HG03280 (cell line): ENCODE results near the gene PCDHGA4.
"Not testable (repeated sequence)": the region's sequence is repeated elsewhere in the genome, so short reads cannot be mapped to it uniquely, and the experiment has no call there.

Experiments
- ATAC-seq: cut with Tn5 transposase; IDR thresholded peaks from one replicate; pipeline ENCODE4 v1.9.1; 2021; ENCODE audit warnings: mild to moderate bottlenecking, moderate library complexity; ENCODE audit not compliant: unreplicated experiment

PCDHGA4 gene

GRCh38 chr5:141354900-141355469 is at the start of gene PCDHGA4:
TSS of gene PCDHGA4 (plus strand) at chr5:141355021. CDS start at chr5:141355108, 87 bp downstream.
- no peak for ATAC-seq

- no peak for ATAC-seq
Observed at GRCh38 chr5:141306630-141307029, 48.2 kb upstream of the PCDHGA4 start.

GRCh38 chr5:141313711-141314110 is 41.1 kb upstream of the PCDHGA4 start:
- no peak for ATAC-seq

GRCh38 chr5:141316963-141317362 is 37.9 kb upstream of the PCDHGA4 start:
- ATAC-seq, result not testable (repeated sequence)

GRCh38 chr5:141319202-141319601 is 35.6 kb upstream of the PCDHGA4 start:
- no peak for ATAC-seq

- no peak for ATAC-seq
Observed at GRCh38 chr5:141319699-141320098, 35.1 kb upstream of the PCDHGA4 start.

GRCh38 chr5:141320225-141321169 is 34.3 kb upstream of the PCDHGA4 start, which contains the start of gene TAF7:
TSS of gene TAF7 (minus strand) at chr5:141320784. CDS start at chr5:141320044, 740 bp downstream.
- ATAC-seq, result peak; percentile 94

- ATAC-seq, result no peak
Observed at GRCh38 chr5:141322261-141322660, 32.6 kb upstream of the PCDHGA4 start.

- ATAC-seq, result peak; percentile 68
Observed at GRCh38 chr5:141326088-141326854, 28.6 kb upstream of the PCDHGA4 start.

GRCh38 chr5:141328231-141328630 is 26.6 kb upstream of the PCDHGA4 start:
- ATAC-seq, result no peak

- ATAC-seq, result peak; percentile 64
Observed at GRCh38 chr5:141330299-141331080, 24.3 kb upstream of the PCDHGA4 start, which contains the start of gene PCDHGA1. TSS of gene PCDHGA1 (plus strand) at chr5:141330514.

- not testable (repeated sequence) for ATAC-seq
Observed at GRCh38 chr5:141332571-141332970, 22.2 kb upstream of the PCDHGA4 start.

GRCh38 chr5:141338538-141339306 is 16.1 kb upstream of the PCDHGA4 start, which contains the start of gene PCDHGA2:
TSS of gene PCDHGA2 (plus strand) at chr5:141338760.
- no peak for ATAC-seq

GRCh38 chr5:141340781-141341354 is 14.0 kb upstream of the PCDHGA4 start:
- ATAC-seq, result not testable (repeated sequence)

- ATAC-seq, result no peak
Observed at GRCh38 chr5:141342773-141343172, 12.0 kb upstream of the PCDHGA4 start.

- no peak for ATAC-seq
Observed at GRCh38 chr5:141343242-141343952, 11.4 kb upstream of the PCDHGA4 start, which contains the start of gene PCDHGA3. TSS of gene PCDHGA3 (plus strand) at chr5:141343829. CDS start at chr5:141344034, 205 bp downstream.

GRCh38 chr5:141343953-141344463 is 10.8 kb upstream of the PCDHGA4 start:
- ATAC-seq, result no peak

GRCh38 chr5:141345327-141345726 is 9.5 kb upstream of the PCDHGA4 start:
- no peak for ATAC-seq
